Endothelial cell of umbilical vein (primary cell): ENCODE results near the gene C20orf173. TPM values are rescaled to one million over a fixed set of nuclear protein-coding genes. Genes with fewer than 3 reads are reported as not detected.

Experiments used
- BruUV-seq: library from RNA; stranded (reverse); fragments of 400-500 nt; replicated peaks from 2 replicates; lab custom pipeline; 2021; lab: Mats Ljungman, UMichigan
- CTCF ChIA-PET: fragments of 300-600, 350-600 bp; sonication (Branson Sonifier 250); formaldehyde crosslinking; loops from one replicate; lab custom pipeline; 2021; ENCODE audit warnings: antibody characterized with exemption, inconsistent platforms; lab: Charles Lee
- POLR2A ChIA-PET: fragments of 300-600, 350-600 bp; sonication (Branson Sonifier 250); formaldehyde crosslinking; loops from one replicate; lab custom pipeline; 2021; ENCODE audit warnings: antibody characterized with exemption, inconsistent platforms; lab: Charles Lee
- DNase-seq: peaks from one replicate; pipeline ENCODE4 v3.0.0-alpha.2; 2011; ENCODE audit warnings: low read depth, low spot score
- FAIRE-seq: peaks from 2 replicates; lab custom pipeline; 2011; peaks lifted over from hg19 to GRCh38; lab: Jason Lieb, UNC
- H2AFZ ChIP-seq: 2 replicates; pipeline ENCODE4 v1.6.0; 2012; ENCODE audit warnings: low read depth, low read length, control low read depth, inconsistent platforms
- H3K27ac ChIP-seq: 2 replicates; pipeline ENCODE4 v1.5.1; 2011; ENCODE audit warnings: low read depth, mild to moderate bottlenecking, control low read depth, low read length, moderate library complexity; ENCODE audit not compliant: insufficient read depth
- H3K27me3 ChIP-seq, 2 experiments: 2 replicates each; pipeline versions ENCODE4 v1.6.0 to v1.6.1; 2011; ENCODE audit warnings: low read length in 2 of 2, mixed read lengths in 1 of 2; ENCODE audit not compliant: control insufficient read depth in 2 of 2, insufficient read depth in 2 of 2
- H3K36me3 ChIP-seq, 2 experiments: 2 replicates in 1 of 2; 3 replicates in 1 of 2; pipeline ENCODE4 v1.5.1; 2011; ENCODE audit warnings: low read length in 2 of 2, mild to moderate bottlenecking in 1 of 2, moderate library complexity in 1 of 2; ENCODE audit not compliant: control insufficient read depth in 2 of 2, insufficient read depth in 2 of 2; ENCODE audit errors: extremely low read depth in 1 of 2
- H3K4me1 ChIP-seq: 3 replicates; pipeline ENCODE4 v1.5.1; 2011; ENCODE audit warnings: mild to moderate bottlenecking, low read length; ENCODE audit not compliant: control insufficient read depth, insufficient read depth; ENCODE audit errors: extremely low read depth
- H3K4me2 ChIP-seq: 2 replicates; pipeline ENCODE4 v1.6.1; 2011; ENCODE audit warnings: low read length, control low read depth, mixed read lengths; ENCODE audit not compliant: insufficient read depth
- H3K4me3 ChIP-seq, 3 experiments: fragments of 200-600 bp in 1 of 3; sonication (generic), shearing (Covaris generic) in 1 of 3; replicated peaks in 1 of 3; 2 replicates each; pipeline ENCODE4 v1.5.1; 2011 to 2016; ENCODE audit warnings: control low read depth in 3 of 3, low read length in 3 of 3, mild to moderate bottlenecking in 2 of 3, inconsistent platforms in 1 of 3, low read depth in 1 of 3, moderate library complexity in 1 of 3; ENCODE audit not compliant: insufficient read depth in 1 of 3
- H3K79me2 ChIP-seq: 2 replicates; pipeline ENCODE4 v1.6.0; 2012; ENCODE audit warnings: low read length, inconsistent platforms; ENCODE audit not compliant: control insufficient read depth, insufficient read depth
- H3K9ac ChIP-seq: replicated peaks from 2 replicates; pipeline ENCODE3; 2011; ENCODE audit warnings: low read length, control low read depth; ENCODE audit not compliant: insufficient read depth; ENCODE audit errors: extremely low read depth
- H3K9me1 ChIP-seq: replicated peaks from 3 replicates; pipeline ENCODE4 v1.6.0; 2011; ENCODE audit warnings: mild to moderate bottlenecking, low read length; ENCODE audit not compliant: control insufficient read depth, insufficient read depth; ENCODE audit errors: extremely low read depth
- H3K9me3 ChIP-seq: replicated peaks from 2 replicates; pipeline ENCODE4 v1.5.1; 2012; ENCODE audit warnings: low read length, inconsistent platforms; ENCODE audit not compliant: control insufficient read depth, insufficient read depth
- H4K20me1 ChIP-seq: replicated peaks from 2 replicates; pipeline ENCODE3; 2011; ENCODE audit warnings: mild to moderate bottlenecking, low read length; ENCODE audit not compliant: control insufficient read depth, insufficient read depth; ENCODE audit errors: extremely low read depth
- CTCF ChIP-seq, 2 donors: IDR thresholded peaks; 1 replicate in 1 of 2; 2 replicates in 1 of 2; pipeline ENCODE4 v1.5.1; 2011; ENCODE audit warnings: low read length in 2 of 2, mild to moderate bottlenecking in 2 of 2, moderate library complexity in 2 of 2, control low read depth in 1 of 2, inconsistent platforms in 1 of 2, low read depth in 1 of 2; ENCODE audit not compliant: insufficient read depth in 1 of 2; ENCODE audit errors: extremely low read depth in 1 of 2
- EZH2 ChIP-seq: IDR thresholded peaks from 2 replicates; pipeline ENCODE4 v1.6.1; 2012; ENCODE audit warnings: borderline replicate concordance, low read depth, mild to moderate bottlenecking, moderate library complexity, low read length, inconsistent platforms; ENCODE audit not compliant: severe bottlenecking
- FOS ChIP-seq: IDR thresholded peaks from 2 replicates; pipeline ENCODE4 v1.6.1; 2011; ENCODE audit warnings: mild to moderate bottlenecking, low read length, moderate library complexity, borderline replicate concordance; ENCODE audit not compliant: insufficient read depth
- GATA2 ChIP-seq: IDR thresholded peaks from 2 replicates; pipeline ENCODE4 v1.7.0; 2011; ENCODE audit warnings: low read depth, mild to moderate bottlenecking, moderate library complexity, mixed read lengths, low read length; ENCODE audit not compliant: insufficient read length, insufficient read depth
- JUN ChIP-seq: IDR thresholded peaks from 2 replicates; pipeline ENCODE4 v1.6.1; 2011; ENCODE audit warnings: borderline replicate concordance, low read depth; ENCODE audit not compliant: insufficient read length, insufficient read depth
- MAX ChIP-seq: IDR thresholded peaks from 2 replicates; pipeline ENCODE4 v1.6.1; 2011; ENCODE audit not compliant: insufficient read depth, insufficient read length
- MYC ChIP-seq: IDR thresholded peaks from one replicate; pipeline ENCODE4 v1.6.1; 2011; ENCODE audit warnings: mild to moderate bottlenecking, low read depth, low read length
- POLR2A ChIP-seq: IDR thresholded peaks from 2 replicates; pipeline ENCODE4 v1.6.1; 2012; ENCODE audit warnings: low read depth, mild to moderate bottlenecking, control low read depth, low read length
- POLR2AphosphoS5 ChIP-seq: IDR thresholded peaks from 2 replicates; pipeline ENCODE4 v1.6.1; 2012; ENCODE audit warnings: low read depth, mild to moderate bottlenecking, control low read depth, low read length, moderate library complexity; ENCODE audit not compliant: insufficient read depth
- dilution Hi-C: fragments of 300-500 bp; cut with MboI; formaldehyde crosslinking; loops from one replicate; pipeline ENCODE4 v1.15.0; 2019; ENCODE audit warnings: low sequenced_read_pairs; ENCODE audit not compliant: extremely low pct_ligation_motif_present
- intact Hi-C: fragments of 100-400 bp; cut with micrococcal nuclease; formaldehyde crosslinking; loops from one replicate; pipeline ENCODE4 v1.10.0; 2022
- polyA plus RNA-seq, 4 experiments: library from polyadenylated mRNA; depleted of rRNA in 3 of 4; stranded (reverse) in 3 of 4; unstranded in 1 of 4; fragments of >200 nt; gene quantifications; 2 replicates each; pipeline versions ENCODE4 v1.2.1 to v1.2.3, GENCODE V29; 2011 to 2012; ENCODE audit warnings: missing spikeins in 1 of 4
- total RNA-seq: library from RNA; stranded (reverse); gene quantifications from 2 replicates; pipeline ENCODE4 v1.2.3, GENCODE V29; 2021

Gene C20orf173
- total and polyA plus RNA-seq, 2 donors (not counting 3 experiments of a cell fraction or from before 2014, with no cell fraction given): not detected

DNA sequence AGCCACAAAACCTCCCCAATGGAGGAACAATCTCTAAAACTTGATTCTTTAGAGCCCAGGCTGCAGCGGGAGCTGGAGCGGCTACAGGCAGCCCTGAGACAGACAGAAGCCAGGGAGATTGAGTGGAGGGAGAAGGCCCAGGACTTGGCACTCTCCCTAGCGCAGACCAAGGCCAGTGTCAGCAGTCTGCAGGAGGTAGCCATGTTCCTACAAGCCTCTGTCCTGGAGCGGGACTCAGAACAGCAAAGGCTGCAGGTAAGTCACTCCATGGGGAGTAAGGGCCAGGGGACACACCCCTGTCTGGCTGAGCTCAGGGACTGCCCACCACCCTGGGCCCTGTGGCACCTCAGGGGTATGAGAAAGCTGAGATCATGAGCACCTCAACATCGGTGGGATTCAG is 24.7 kb downstream of the C20orf173 start:
- no peaks in the 10 kb centered on the region for H3K4me1 ChIP-seq
- H3K79me2 ChIP-seq: no peaks in the 10 kb centered on the region
- no peak for DNase-seq
- H4K20me1 ChIP-seq: no peaks in the 10 kb centered on the region
- H3K9ac ChIP-seq: no peak overlapping the region
- ChIA-PET CTCF (interaction anchor here (0.8 to 0.9 kb wide), 2 partner anchors 9 to 38 kb away, joined by 3 read pairs; no protein-coding TSS in a partner anchor), POLR2A (no interaction called here)
- H2AFZ ChIP-seq: no peak overlapping the region
- FAIRE-seq: no peak
- BruUV-seq: no TSS peak
- H3K27ac ChIP-seq: no peak overlapping the region
- no peak overlapping the region for H3K4me2 ChIP-seq
- intact Hi-C loops (no loop called here), dilution Hi-C loops (no loop called here)
- H3K36me3 ChIP-seq: peaks cover 6 to 48% of the 10 kb centered on the region in 2 experiments
- no peaks in the 10 kb centered on the region for H3K9me3 ChIP-seq
- TF ChIP-seq MAX: no peak
- no peak for TF ChIP-seq POLR2AphosphoS5
- TF ChIP-seq EZH2: no peak
- TF ChIP-seq POLR2A: no peak
- no peak for TF ChIP-seq JUN
- TF ChIP-seq MYC: no peak
- no peak for TF ChIP-seq FOS
- no peak for TF ChIP-seq CTCF (IDR thresholded peaks at IDR 0.05; ENCODE audit: extremely low read depth in 1 of 2, insufficient read depth in 1 of 2, low read depth in 1 of 2, low read length in 2 of 2)
- TF ChIP-seq GATA2: no peak
- no peaks in the 10 kb centered on the region for H3K27me3 ChIP-seq
- no peaks in the 10 kb centered on the region for H3K9me1 ChIP-seq
- H3K4me3 ChIP-seq: no peak overlapping the region
